Epithelial cell of proximal tubule (primary cell): ENCODE results near the gene RNF223. TPM values are rescaled to one million over a fixed set of nuclear protein-coding genes. Genes with fewer than 3 reads are reported as not detected.
"Not testable (repeated sequence)": the region's sequence is repeated elsewhere in the genome, so short reads cannot be mapped to it uniquely, and the experiment has no call there.

Experiments used
- DNase-seq: peaks from one replicate; pipeline ENCODE4 v3.0.0-alpha.2; 2011; ENCODE audit warnings: low read depth
- H3K4me3 ChIP-seq: 2 replicates; pipeline ENCODE4 v1.5.1; 2011; ENCODE audit warnings: low read depth, mild to moderate bottlenecking, low read length
- total RNA-seq: library from RNA; depleted of rRNA; stranded (reverse); fragments of >200 nt; gene quantifications from 2 replicates; pipeline ENCODE4 v1.2.3, GENCODE V29; 2015
- TF ChIP-seq, protein P1 (sequence below): conservative IDR thresholded peaks from 2 replicates; pipeline ENCODE4 v1.5.1; 2012; ENCODE audit warnings: low read depth, mild to moderate bottlenecking, low read length

Gene RNF223
- total RNA-seq, 1 donor from 2014 or later = 1.6 TPM

- TF ChIP-seq, protein P1, sequence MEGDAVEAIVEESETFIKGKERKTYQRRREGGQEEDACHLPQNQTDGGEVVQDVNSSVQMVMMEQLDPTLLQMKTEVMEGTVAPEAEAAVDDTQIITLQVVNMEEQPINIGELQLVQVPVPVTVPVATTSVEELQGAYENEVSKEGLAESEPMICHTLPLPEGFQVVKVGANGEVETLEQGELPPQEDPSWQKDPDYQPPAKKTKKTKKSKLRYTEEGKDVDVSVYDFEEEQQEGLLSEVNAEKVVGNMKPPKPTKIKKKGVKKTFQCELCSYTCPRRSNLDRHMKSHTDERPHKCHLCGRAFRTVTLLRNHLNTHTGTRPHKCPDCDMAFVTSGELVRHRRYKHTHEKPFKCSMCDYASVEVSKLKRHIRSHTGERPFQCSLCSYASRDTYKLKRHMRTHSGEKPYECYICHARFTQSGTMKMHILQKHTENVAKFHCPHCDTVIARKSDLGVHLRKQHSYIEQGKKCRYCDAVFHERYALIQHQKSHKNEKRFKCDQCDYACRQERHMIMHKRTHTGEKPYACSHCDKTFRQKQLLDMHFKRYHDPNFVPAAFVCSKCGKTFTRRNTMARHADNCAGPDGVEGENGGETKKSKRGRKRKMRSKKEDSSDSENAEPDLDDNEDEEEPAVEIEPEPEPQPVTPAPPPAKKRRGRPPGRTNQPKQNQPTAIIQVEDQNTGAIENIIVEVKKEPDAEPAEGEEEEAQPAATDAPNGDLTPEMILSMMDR = no peak
- no peak overlapping the region for H3K4me3 ChIP-seq
- no peak for DNase-seq
Measured at GRCh38 chr1:1082239-1082775, 8.2 kb upstream of the RNF223 start.

DNA sequence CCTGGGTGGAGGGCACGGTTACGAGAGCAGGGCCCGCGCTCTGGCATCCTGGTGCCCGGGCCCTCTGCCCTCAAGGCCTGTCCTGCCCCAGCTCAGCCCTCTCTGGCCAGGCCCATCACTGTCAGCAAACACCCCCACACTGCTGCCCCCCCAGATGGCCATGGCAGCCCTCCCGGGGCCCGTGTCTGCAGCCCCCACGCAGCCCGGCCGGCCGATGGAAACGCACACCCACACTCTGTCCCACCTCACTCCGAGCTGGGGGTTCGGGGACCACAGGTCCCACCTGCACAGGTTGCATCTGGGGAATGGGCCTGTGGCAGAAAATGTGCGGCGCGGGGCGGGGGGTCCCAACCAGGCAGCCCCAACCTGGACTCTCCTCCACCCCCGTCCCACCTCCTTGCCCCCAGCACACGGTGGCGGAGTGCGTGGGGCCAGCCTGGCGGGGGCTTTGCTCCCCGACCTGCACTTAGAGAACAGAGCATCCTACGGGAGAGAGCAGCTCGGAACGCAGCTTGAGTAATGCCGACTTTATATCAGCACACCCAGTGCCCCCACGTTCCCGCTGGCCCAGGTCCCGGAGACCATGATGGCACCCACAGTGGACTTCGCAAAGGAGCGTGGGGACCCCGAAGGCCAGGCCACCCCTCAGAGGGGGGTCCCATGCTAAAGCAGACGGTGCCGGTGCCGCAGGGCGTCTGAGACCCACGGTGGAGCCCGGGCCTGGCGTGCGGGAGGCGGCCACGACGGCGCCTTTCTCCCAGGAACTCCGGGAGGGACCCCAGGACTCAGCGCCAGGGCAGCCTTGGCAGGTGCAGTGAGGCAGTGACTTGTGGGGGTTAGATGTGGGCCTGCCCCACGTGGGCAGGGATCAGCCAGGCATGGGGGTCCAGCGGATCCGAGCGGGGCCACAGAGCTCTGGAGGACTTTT lies 7.5 kb upstream of the RNF223 start:
- no peak overlapping the region for H3K4me3 ChIP-seq
- TF ChIP-seq, protein P1 = no peak
- DNase-seq = no peak

DNA sequence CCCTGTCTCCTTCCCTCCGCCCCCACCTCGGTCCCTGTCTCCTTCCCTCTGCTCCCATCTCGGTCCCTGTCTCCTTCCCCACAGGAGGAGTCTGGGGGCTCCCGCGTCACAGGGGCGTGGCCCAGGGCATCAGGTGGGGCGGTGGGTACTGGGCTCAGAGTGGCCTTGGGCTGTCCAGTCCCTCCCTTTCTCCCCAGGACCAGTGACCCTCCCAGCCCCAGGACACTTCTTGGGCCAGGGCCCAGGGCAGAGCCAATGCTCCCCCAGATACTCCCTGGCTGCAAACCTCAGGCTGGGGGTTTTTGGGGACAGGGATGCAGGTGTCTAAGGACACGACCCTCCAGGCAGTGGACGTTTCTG lies 6.8 kb upstream of the RNF223 start:
- TF ChIP-seq, protein P1 = no peak
- no peak for DNase-seq
- no peak overlapping the region for H3K4me3 ChIP-seq

DNA sequence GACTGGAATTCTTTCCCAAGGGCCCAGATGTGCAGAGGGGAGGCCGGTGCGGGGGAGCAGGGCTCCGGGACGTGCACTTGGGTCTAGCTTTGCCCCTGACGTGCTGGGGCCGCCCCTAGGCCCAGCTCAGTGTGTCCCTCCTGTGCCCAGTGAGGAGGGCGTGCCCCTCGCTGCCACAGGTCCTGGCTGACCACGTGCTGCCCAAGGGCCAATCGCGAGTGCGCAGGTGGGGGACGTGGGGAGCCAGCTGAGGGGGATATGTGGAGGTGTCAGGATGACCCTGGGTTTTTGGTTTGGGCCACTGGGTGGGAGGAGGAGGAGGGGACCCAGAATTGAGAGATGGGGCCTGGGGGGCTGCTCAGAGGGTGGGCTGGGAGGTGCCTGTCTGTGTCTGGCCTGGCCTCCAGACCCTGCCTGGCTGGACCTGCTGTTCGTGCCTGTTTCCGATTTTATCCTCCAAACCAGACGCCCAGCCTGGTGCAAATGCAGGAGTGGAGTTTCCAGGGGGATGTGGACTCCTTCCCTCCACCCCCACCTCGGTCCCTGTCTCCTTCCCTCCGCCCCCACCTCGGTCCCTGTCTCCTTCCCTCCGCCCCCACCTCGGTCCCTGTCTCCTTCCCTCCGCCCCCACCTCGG lies 6.1 kb upstream of the RNF223 start:
- DNase-seq = no peak
- TF ChIP-seq, protein P1 = no peak
- peak overlapping the region; percentile 44 for H3K4me3 ChIP-seq

DNA sequence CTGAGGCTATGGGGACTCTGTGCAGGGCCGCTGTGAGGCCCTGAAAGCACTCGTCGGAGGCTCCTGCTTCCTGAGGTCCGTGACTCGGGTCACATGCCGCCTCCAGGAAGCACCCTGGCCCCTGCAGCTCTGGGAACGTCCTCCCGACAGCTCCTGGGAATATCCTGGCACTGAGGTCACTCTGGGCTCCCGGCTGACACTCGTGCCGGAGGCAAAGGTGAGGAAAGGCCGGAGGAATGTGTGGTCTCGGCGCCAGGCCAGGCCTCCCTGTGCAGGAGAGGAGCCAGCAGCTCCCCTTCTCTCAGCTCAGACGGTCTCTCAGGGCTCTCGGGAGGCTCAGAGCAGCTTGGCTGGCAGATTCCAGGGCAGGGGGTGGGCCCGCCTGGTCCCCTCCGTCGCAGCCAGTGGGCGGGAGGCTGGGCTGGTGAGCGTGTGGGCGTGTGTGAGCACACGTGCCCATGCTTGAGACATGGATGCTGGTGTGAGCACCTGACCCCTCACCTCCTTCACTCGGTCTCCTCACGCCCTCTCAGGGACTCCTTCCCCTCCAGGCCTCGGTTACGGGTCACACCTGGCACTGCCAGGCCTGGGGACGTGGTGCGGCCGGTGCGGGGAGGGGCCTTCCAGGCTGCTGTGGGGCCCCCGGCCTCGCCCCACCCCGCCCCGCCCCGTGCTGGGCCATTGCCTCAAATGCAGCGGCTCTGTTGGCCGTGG lies 5.5 kb upstream of the RNF223 start:
- DNase-seq = peak; percentile 74
- TF ChIP-seq, protein P1 = no peak
- H3K4me3 ChIP-seq = peak overlapping the region; percentile 44

DNA sequence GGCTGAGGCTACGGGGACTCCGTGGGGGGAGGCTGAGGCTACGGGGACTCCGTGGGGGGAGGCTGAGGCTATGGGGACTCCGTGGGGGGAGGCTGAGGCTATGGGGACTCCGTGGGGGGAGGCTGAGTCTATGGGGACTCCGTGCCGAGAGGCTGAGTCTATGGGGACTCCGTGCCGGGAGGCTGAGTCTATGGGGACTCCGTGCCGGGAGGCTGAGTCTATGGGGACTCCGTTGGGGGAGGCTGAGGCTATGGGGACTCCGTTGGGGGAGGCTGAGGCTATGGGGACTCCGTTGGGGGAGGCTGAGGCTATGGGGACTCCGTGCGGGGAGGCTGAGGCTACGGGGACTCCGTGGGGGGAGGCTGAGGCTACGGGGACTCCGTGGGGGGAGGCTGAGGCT lies 3.3 kb upstream of the RNF223 start:
- not testable (repeated sequence) for H3K4me3 ChIP-seq, DNase-seq
